ENCODE data around the gene EEF1A2. TPM values are rescaled to one million over a fixed set of nuclear protein-coding genes. Genes with fewer than 3 reads are reported as not detected.
A peak's percentile ranks its signal among the peaks of the same experiment; 100 is the strongest.
"Not testable (repeated sequence)": the region's sequence is repeated elsewhere in the genome, so short reads cannot be mapped to it uniquely, and the experiment has no call there.

Gene EEF1A2
- total RNA-seq, 1 experiment from 2014 or later: 32.6 TPM

GRCh38 chr20:63479695-63480419 is 19.0 kb downstream of the EEF1A2 start:
- DNase-seq (ENCODE audit: low read depth, low spot score); in situ Hi-C loops (cut with HindIII; ENCODE audit: low pct_unique_long_range_greater_than_20kb, low sequenced_read_pairs): not testable (repeated sequence)

GRCh38 chr20:63478346-63479302 is 20.3 kb downstream of the EEF1A2 start:
- in situ Hi-C loops (cut with HindIII; ENCODE audit: low pct_unique_long_range_greater_than_20kb, low sequenced_read_pairs): no loop called here
- no peak for DNase-seq (ENCODE audit: low read depth, low spot score)

- DNase-seq (ENCODE audit: low read depth, low spot score): no peak
- in situ Hi-C loops (cut with HindIII; ENCODE audit: low pct_unique_long_range_greater_than_20kb, low sequenced_read_pairs): no loop called here
These were observed 20.9 kb downstream of the EEF1A2 start for GRCh38 chr20:63477944-63478343.

- in situ Hi-C loops (cut with HindIII; ENCODE audit: low pct_unique_long_range_greater_than_20kb, low sequenced_read_pairs): no loop called here
These were observed 21.7 kb downstream of the EEF1A2 start for GRCh38 chr20:63477061-63477616.

GRCh38 chr20:63475209-63475608 is 23.7 kb downstream of the EEF1A2 start:
- in situ Hi-C loops (cut with HindIII; ENCODE audit: low pct_unique_long_range_greater_than_20kb, low sequenced_read_pairs): no loop called here
- DNase-seq (ENCODE audit: low read depth, low spot score): peak; percentile 34

More at GRCh38 chr20:63477061-63477616, 21.7 kb downstream of the EEF1A2 start:
- no peak for DNase-seq (ENCODE audit: low read depth, low spot score)

- DNase-seq (ENCODE audit: low read depth, low spot score): no peak
- in situ Hi-C loops (cut with HindIII; ENCODE audit: low pct_unique_long_range_greater_than_20kb, low sequenced_read_pairs): no loop called here
These were observed 25.1 kb downstream of the EEF1A2 start for GRCh38 chr20:63473555-63474449.

- in situ Hi-C loops (cut with HindIII; ENCODE audit: low pct_unique_long_range_greater_than_20kb, low sequenced_read_pairs): no loop called here
- DNase-seq (ENCODE audit: low read depth, low spot score): no peak
These were observed 26.0 kb downstream of the EEF1A2 start for GRCh38 chr20:63472862-63473390.

GRCh38 chr20:63471981-63472831 is 26.7 kb downstream of the EEF1A2 start, which contains the start of gene KCNQ2:
KCNQ2 (minus strand) TSS chr20:63472655; CDS start chr20:63472463, 192 bp downstream.
- DNase-seq (ENCODE audit: low read depth, low spot score): peak; percentile 26
- in situ Hi-C loops (cut with HindIII; ENCODE audit: low pct_unique_long_range_greater_than_20kb, low sequenced_read_pairs): no loop called here

- no peak for DNase-seq (ENCODE audit: low read depth, low spot score)
- in situ Hi-C loops (cut with HindIII; ENCODE audit: low pct_unique_long_range_greater_than_20kb, low sequenced_read_pairs): no loop called here
These were observed 27.2 kb downstream of the EEF1A2 start for GRCh38 chr20:63471717-63471980.

GRCh38 chr20:63471002-63471716 is 27.7 kb downstream of the EEF1A2 start:
- in situ Hi-C loops (cut with HindIII; ENCODE audit: low pct_unique_long_range_greater_than_20kb, low sequenced_read_pairs): no loop called here
- DNase-seq (ENCODE audit: low read depth, low spot score): no peak

- DNase-seq (ENCODE audit: low read depth, low spot score): no peak
- in situ Hi-C loops (cut with HindIII; ENCODE audit: low pct_unique_long_range_greater_than_20kb, low sequenced_read_pairs): no loop called here
These were observed 28.5 kb downstream of the EEF1A2 start for GRCh38 chr20:63470410-63470809.

GRCh38 chr20:63469713-63470101 is 29.2 kb downstream of the EEF1A2 start:
- in situ Hi-C loops (cut with HindIII; ENCODE audit: low pct_unique_long_range_greater_than_20kb, low sequenced_read_pairs): no loop called here
- no peak for DNase-seq (ENCODE audit: low read depth, low spot score)

GRCh38 chr20:63469019-63469712 is 29.7 kb downstream of the EEF1A2 start:
- no peak for DNase-seq (ENCODE audit: low read depth, low spot score)
- in situ Hi-C loops (cut with HindIII; ENCODE audit: low pct_unique_long_range_greater_than_20kb, low sequenced_read_pairs): no loop called here

GRCh38 chr20:63468421-63468820 is 30.5 kb downstream of the EEF1A2 start:
- in situ Hi-C loops (cut with HindIII; ENCODE audit: low pct_unique_long_range_greater_than_20kb, low sequenced_read_pairs): no loop called here
- DNase-seq (ENCODE audit: low read depth, low spot score): no peak

GRCh38 chr20:63467294-63468083 is 31.4 kb downstream of the EEF1A2 start:
- DNase-seq (ENCODE audit: low read depth, low spot score): no peak
- in situ Hi-C loops (cut with HindIII; ENCODE audit: low pct_unique_long_range_greater_than_20kb, low sequenced_read_pairs): no loop called here

Data from SK-MEL-5 (cell line).